Fibroblast of the conjunctiva (primary cell): ENCODE measurements around the gene SPATC1L.
A peak's percentile ranks its signal among the peaks of the same experiment; 100 is the strongest.
"Not testable (repeated sequence)": the region's sequence is repeated elsewhere in the genome, so short reads cannot be mapped to it uniquely, and the experiment has no call there.

Experiments used
- DNase-seq: peaks from one replicate; pipeline ENCODE4 v3.0.0-alpha.2; 2010; ENCODE audit warnings: low read depth

Gene SPATC1L

DNA sequence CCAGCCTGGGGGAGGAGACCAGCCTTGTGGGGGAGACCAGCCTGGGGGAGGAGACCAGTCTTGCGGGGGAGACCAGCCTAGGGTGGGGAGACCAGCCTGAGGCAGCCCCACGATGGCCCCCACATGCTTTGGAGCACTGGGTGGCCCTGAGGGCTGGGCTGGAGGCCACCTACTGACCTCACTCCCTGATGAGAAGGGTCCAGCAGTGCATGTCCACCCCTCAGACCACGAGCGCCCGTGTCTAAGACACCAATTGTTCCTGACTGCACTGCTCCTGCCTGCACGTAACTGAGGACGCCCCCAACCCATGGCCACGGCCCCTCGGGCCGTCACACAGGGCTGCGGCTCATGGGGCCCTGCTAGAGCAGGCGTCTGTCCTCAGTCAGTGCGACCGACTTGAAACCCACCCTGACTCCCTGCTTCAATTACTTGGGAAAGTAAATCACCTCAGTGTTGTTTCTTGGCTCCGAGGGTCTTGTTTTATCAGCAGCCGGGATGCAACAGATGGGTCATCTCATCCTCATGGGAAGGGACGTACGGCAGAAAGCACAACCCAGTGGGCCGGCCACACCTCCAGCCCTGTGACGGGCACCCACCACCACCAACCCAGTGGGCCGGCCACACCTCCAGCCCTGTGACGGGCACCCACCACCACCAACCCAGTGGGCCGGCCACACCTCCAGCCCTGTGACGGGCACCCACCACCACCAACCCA lies at the start of gene SPATC1L:
TSS of gene SPATC1L (minus strand) at position 550 of the 715 bp plus-strand sequence. CDS start 1,643 bp downstream, outside the sequence.
- no peak for DNase-seq

DNA sequence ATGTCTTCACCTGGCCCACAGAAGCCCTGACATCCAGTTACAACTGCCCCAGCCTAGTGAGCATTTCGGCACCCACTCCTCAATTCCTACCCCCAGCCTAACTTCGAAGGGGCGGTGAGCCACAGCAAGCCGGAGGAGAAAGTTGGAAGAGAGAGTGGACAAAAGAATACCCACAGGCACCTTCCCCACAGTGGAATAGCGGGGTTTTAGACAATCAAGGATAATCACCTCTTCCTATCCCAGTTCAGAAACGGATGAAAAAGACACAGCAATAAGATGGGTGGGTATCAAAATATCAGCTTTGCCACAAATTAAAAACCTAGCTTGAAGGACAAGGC lies 45.6 kb upstream of the SPATC1L start:
- DNase-seq, result no peak

DNA sequence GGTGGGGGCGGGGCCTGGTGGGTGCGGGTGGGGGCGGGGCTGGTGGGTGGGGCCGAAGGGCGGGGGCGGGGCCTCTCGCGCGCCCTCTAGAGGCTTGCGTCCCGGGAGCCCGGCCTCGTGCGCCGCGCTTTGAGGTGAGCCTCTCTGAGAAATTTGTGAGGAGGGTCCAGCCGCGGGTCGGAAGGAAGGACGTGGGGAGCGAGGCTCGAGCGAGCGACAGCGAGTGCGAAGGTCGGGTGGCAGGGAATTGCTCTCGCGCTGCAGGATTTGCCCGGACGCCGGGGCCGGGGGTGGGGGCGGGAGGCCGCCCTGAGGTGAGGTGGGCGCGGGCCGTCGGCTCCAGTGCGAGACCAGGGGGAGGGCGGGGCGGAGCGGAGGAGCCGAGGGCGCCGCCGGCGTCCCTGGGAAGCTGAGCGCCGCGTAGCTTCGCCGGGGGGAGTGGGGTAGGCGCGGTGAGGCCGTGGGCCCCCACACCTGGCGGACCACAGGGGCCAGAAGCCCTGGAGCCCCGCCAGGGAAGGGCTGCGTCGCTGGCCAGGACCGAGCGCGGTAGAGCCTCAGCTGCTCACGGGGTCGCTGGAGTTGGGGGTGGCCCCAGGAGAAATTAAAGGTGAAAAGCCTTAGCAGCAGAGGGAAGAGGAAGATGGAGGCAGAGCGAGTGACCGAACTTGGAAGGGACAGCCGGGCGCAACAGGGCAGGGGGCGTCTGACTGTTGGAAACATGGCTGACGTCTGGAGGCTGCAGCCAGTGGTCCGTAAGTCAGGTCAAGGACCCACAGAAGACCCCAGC lies 45.1 kb upstream of the SPATC1L start:
- DNase-seq, result no peak

DNA sequence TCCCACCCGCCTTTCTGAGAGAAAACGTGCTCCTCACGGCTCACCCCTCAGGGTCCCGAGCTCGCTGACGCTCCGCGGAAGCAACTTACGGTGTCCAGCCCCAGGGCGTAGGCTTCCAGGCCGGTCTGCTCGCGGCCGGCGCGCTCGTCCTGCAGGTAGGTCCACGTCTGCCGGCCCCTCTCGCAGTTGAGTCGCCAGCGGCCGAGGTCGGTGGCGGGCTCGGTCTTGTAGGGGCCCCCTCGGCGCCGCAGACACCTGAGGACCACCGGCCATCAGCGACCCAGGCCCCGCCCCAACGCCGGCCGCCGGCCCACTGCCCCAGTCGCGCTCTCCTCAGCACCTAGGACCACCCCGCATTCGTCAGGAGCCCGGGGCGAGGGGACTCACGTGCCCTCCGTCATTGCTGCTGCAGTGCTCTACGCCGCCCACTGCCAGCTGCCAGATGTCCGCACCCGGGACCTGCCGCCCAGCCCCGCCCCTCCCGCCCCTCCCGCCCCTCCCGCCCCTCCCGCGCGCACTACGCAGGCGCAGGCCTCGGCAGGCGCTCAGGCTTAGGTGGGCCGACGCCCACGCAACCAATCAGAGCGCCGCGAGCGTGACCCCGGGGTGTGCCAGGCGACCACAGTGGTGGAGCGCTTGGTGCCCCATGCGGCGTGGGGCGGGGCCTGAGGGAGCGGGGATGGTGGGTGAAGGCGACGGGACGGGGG lies 44.2 kb upstream of the SPATC1L start, which contains the start of gene LSS:
TSS of gene LSS (minus strand) at position 430 of the 707 bp plus-strand sequence. CDS start at position 401, 29 bp downstream.
- peak; percentile 99 for DNase-seq

DNA sequence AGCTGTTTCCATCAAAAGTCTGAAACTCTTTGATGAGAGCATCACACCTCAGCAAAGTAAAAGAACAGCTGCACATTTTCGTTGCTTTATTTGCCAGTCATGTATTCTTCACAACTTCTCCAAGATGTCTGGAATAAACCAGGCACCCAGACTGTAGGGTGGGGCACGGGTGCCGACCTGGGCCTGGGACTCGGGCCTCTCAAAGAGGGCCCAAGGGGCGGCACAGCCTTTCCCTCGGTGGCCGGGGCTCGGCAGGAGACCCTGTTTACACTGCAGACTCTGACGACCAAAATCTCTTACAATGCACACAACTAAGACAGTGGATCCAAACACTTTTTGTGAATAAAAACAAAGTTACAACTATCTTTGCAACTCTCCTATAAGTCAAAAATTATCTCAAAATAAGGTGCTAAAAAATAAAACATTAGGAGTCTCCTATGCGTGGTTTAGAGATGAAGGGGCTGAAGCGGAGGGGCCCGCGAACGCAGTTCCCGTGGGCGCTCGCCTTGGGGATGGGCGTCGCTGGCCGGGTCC lies 43.6 kb upstream of the SPATC1L start:
- no peak for DNase-seq

DNA sequence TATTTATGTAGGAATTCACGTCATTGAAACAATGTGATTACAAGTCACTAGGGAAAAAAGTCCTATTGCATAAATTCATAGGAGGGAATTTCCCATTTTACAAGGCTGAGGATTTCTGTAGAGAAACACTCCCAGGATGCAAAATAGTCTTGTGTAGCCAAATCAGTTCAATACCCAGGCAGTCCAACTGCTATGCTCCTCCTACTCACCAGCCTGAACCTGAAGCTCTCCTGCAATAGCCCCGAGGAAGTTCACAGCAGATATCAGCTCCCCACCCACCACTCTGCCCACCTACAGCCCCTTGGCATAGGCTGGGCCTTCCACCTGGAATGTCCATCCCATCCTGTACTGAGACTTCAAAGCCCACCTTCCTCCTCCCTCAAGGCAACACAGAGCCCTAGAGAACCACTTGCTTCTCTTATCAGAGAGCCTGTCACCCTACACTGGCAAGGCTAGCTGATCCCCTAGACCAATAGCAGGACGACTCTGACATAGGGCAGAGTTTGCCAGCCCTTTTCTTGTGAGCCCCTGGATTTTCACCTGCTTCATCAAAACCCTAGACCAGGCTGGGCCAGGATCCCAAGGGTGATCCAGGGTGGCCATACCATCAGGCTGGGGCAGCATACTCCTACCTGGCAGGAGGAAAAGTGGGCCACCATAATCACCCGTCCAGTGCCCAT lies 42.8 kb upstream of the SPATC1L start:
- peak; percentile 27 for DNase-seq

DNA sequence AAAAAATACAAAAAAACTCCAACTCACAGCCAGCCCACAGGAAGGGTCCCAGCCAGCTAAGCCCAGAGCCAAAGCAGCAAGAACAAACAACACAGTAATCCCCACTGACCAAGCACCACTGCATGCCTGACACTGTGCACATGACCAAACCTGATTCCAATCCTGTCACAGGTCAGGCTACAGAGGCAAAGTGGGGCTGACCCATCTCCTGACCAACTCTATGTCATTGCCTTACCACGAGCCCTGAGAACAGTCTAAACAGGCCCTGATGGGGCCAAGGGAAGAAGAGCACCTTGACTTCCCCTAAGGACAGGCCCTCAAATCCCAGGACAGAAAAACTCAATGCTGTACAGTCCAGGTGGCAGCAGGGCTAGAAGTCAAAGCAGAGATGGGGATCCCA lies 41.9 kb upstream of the SPATC1L start:
- no peak for DNase-seq

DNA sequence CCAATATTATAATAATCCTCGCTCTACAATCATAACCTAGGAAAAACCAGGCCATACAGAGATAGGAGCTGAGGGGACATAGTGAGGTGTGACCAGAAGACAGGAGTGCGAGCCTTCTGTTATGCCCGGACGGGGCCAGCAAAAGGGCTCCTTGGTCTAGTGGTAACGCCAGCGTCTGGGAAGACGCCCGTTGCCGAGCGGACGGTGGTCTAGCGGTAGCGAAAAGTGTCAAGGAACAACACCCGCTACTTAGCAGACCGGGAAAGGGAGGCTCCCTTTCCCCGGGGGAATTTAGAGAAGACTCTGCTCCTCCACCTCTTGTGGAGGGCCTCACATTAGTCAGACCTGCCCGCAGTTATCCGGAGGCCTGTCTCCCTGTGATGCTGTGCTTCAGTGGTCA lies 39.4 kb upstream of the SPATC1L start:
- DNase-seq, result not testable (repeated sequence)

DNA sequence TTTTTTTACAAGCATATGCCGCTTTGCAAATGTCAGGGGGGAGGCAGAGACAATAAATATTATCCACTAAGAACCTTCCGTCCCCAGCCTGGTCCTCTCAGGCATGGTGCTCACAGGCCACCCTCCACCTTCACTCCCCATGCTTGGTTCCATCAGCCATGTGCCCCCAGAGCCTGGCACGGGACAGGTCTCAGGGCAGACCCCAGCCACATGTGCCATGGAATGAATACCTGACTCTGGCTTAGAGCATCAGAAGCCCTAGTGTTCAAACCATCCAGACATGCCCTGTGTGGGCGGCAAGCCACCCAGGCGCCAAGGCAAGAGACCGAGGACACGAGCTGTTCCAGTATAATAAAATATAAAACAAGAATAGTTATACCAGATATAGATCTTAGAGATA lies 39.0 kb upstream of the SPATC1L start:
- DNase-seq, result no peak

DNA sequence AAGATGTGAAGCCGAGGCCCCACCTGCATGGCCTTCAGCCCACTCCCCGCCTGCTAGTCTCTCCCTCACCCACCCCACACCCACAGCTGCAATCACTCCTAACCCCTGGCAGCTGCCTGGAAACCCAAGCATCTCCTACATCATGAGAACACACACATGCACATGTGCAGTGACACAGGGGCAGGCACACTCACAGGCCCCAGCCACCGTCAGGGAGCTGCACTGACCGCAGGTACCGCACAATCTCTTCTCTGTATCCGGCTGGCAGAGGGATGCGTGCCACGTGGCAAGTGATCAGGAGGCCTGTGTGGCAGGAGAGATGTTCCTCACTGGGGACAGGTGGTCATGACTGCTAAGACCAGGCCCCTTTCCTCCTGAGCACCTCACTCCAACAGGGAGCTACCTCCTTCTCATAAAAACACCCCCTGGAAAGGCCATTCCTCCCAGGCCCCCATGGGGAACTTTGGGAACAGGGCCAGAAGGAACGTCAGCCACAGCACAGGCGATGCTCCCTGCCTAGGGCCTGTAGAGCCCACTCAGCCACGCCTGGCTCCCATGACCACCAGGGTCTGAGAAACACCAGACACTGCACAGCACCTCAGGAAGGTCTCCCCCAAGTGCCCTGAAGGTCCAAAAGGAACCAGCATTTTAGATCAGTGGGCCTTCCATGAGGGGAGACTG lies 38.3 kb upstream of the SPATC1L start:
- DNase-seq, result no peak

DNA sequence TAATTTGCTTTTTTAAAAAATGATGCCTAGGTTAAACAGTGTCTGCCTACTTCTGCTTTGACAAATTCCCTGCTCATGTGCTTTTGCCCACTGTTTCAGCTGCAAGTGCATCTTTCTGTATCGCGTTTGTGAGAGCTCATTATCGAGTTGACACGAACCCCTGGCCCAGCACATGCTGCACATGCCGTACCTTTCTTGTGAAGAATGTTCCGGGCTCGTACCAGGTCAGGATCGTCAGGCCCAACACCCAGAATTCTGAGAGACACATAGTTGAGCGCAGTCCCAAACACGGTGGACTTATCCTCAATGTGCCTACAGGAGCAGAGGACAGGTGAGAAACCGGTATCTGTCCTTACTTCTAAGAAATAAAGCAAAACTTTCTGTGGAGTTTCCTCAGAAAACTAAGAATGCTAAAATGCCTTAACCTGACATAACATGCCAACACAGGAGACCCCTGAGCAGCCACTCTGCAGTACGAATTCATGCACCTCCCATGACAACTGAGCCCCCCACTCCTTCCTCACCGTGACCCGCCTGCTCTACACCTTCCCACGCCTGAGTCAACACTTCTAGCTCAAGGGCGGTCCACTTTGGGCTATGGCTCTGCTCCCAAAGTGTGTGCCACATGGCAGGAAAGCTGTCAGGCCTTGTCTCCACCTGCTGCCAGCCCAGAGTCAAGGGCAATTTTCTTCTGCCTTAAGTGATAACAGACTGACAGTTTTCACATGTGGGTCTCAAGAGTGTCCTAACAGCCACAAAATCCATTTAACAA lies 37.6 kb upstream of the SPATC1L start:
- no peak for DNase-seq

DNA sequence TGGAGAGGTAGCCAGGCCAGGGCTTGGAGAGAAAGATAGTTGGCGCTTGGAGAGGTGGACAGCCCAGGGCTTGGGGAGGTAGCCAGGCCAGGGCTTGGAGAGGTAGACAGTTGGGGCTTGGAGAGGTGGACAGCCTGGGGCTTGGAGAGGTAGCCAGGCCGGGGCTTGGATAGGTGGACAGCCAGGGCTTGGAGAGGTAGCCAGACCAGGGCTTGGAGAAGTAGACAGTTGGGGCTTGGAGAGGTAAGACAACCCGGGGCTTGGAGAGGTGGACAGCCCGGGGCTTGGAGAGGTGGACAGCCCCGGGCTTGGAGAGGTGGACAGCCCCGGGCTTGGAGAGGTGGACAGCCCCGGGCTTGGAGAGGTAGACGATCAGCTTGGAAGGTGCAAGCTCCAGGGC lies 36.6 kb upstream of the SPATC1L start:
- no peak for DNase-seq

DNA sequence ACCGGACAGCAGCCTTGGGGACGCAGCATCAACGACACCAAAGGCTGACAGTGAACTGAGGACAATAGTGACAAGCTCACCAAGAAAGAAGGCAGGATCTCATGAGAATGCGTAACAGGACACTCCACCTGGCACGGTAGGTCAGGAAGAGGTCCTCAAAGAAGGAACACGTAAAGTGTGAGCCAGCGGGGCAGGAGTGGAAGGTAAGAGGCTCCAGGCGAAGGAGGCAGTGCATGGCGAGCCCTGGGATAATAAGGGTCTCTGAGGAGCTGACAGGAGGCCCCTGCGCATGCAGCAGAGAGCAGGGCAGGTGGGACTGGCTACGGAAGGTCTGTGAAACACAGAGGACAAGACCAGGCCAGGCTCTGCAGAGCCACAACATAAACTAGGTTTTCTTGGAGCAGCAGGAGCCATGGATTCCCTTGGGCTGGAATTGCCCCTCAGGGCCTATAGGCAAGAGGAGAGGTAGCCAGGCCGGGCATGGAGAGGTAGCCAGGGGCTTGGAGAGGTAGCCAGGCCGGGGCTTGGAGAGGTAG lies 36.1 kb upstream of the SPATC1L start:
- DNase-seq, result no peak

DNA sequence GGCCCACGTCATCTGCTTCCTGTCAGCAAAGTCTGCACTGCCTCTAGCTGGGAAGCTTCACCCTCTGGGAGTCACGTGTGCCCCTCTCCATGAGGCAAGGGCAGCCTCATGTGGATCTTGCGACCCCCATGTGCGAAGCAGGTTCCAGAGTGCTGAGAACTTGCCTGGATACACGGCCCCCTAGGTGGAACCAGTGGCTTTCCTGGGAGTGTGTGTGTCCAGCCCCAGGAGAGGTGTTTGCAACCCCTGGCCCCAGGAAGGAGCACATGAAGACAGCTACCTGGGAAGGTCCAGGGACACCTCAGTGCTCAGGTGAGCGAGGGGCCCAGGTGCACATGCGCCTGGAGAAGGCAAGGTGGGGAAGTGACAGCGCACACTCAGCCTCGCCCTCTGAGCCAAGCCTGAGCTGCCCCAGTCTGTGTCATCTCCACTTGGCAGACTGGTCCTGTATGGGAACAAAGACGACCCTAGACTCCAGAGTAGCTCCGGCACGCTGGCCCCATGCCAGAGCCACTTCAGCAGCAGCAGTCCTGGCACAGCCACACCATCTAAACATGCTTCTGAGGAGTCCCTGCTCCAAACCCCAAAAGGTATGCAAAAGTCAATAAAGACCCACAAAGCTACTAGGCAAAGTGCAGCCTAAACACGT lies 35.5 kb upstream of the SPATC1L start:
- DNase-seq, result no peak

DNA sequence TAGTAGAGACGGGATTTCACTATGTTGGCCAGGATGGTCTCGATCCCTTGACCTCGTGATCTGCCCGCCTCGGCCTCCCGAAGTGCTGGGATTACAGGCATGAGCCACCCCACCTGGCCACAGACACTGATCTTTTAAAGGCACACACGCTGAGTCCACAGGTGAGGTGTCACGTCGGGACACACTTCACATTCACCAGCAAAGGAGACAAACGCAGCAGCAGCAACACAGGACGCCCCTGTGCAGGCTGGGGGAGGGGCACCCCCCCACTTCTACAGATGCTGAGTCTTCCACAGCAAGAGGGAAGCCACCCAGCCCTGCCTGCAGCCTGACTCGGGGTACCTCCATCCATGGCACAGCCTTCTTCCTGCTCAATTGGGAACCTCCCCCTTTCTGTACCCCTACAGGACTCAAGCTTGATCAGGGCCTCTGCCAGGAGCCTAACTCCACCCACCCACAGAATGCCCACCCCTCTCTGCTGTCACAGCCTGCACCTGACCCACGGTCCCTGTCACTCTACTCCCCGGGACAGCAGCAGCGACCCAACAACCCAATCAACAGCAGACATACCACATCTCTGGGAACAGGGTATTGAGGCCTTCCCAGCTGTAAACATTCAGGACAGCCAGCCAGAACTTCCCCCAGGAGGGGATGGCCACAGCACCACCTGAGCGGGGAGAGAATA lies 34.8 kb upstream of the SPATC1L start:
- DNase-seq, result no peak

DNA sequence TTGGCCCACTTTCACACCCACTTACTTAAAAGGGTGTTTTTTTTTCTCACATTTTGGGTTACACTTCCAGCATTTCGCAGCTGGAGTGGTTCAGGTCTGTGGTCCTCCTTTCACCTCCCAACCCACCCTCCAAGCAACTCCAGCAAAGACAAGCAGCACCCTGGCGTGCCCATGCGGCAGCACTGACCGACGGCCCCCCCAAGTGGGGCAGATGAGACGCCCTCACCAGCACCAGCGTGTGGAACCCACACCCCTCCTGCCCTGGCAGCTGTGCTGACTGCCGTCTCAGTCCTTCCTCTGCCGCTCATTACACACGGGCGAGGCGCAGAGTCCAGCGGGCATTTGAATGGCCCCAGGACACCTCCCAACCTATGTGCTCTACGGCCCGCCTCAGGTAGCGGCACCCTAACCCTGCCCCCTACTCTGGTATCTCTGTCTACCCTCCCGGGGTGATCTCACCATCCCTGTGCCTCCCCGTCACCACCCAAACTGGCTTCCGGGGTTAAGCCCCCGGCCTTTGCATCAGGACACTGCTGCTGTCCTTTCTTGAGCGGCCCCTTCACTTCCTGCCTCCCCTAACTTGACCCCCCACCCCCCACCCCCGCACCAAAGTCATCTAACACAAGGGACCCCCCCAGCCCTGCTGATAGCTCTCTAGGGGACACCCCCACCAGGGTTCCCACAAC lies 33.4 kb upstream of the SPATC1L start:
- DNase-seq, result no peak

DNA sequence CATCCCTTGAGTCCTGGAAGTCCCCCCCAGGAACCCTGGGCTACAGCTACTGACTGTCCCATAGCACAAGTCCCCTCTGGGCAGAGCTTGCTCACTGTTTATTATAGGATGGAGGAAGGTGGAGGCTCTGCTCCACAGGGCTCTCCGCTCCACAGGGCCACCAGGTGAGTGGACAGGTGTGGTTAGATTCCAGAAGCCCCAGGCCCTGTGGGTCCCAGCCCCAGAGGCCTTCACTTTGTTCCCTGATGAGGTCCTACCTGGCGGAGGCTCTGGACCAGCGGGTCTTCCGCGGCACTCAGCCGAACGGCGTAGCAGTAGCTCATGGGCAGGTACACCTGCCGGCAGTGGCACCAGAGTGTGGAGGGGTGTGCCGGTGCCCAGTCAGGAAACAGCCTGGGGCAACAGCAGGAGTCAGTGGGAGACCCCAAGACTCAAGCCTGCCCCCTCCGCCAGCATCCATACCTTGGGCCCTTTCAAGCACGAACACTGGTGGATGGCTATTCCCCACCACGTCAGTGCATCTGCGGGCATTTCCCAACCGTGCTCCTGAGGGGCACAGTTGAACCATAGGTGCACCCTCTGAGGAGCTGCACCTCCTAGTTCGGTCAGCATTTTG lies 32.0 kb upstream of the SPATC1L start:
- DNase-seq, result no peak

DNA sequence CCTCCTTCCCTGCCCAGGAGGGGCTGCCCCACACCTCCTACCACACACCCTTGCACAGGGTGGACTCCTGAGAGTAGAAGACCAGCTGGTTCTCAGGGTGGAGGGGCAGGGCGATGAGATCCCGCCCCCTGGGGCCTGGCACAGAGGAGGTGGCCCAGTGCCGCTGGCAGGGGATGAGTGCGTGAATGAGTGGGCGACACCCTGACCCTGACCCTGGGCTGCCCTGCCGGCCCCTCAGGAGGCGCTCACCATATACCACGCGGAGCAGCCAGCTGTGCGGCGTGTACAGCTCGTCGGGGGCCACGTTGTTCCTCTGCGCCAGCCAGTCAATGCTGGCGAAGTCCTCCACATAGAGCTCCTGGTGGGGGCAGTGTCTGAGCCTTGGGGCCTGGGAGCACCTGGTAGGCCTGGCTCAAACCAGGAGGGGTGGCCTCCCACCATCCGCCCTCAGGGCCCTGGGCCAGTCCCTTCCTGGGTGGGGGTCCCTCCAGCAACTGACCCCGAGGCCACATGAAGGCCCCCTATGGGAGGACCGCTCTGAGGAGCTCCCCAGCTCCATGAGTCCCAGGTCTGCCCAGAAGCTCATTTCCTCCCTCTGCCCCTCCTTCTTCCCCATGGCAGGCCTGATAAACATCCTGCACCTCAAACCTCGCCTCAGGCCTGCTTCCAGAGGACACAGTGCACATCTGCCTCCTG lies 31.3 kb upstream of the SPATC1L start:
- no peak for DNase-seq
